Middle frontal gyrus (tissue), 1 donor: ENCODE data around the gene OPCML.

Experiments
- DNase-seq: peaks from one replicate; pipeline ENCODE4 v3.0.0-alpha.2; 2015; ENCODE audit warnings: low spot score; ENCODE audit errors: extremely low spot score

Gene OPCML

GRCh38 chr11:133078591-133079404 is 453.5 kb downstream of the OPCML start:
- DNase-seq = peak; percentile 50

GRCh38 chr11:133078012-133078411 is 454.3 kb downstream of the OPCML start:
- no peak for DNase-seq

GRCh38 chr11:133075351-133075750 is 456.9 kb downstream of the OPCML start:
- DNase-seq = no peak

GRCh38 chr11:133072858-133073582 is 459.3 kb downstream of the OPCML start:
- no peak for DNase-seq

GRCh38 chr11:133072378-133072777 is 459.9 kb downstream of the OPCML start:
- DNase-seq = no peak

DNA sequence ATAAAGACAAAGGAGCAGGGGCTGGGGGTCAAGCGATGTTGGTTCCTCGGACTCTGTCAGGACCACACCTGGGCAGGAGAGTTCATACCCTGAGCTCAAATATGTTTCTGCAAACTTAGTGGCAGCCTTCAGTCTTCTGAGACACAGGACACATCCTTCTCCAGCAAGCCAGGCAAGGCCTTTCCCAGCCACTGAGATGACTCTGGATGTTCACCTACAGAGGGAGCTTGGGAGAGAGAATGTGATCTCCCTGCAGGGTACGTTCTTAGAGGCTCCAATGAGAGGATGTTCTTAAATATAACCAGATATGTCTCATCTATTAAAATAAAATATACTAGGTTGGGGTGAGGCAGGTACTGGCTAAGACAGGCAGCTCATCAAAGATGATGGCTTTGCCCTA is 461.5 kb downstream of the OPCML start:
- no peak for DNase-seq

GRCh38 chr11:133070021-133070713 is 462.1 kb downstream of the OPCML start:
- DNase-seq = no peak

GRCh38 chr11:133065847-133066485 is 466.3 kb downstream of the OPCML start:
- no peak for DNase-seq

DNA sequence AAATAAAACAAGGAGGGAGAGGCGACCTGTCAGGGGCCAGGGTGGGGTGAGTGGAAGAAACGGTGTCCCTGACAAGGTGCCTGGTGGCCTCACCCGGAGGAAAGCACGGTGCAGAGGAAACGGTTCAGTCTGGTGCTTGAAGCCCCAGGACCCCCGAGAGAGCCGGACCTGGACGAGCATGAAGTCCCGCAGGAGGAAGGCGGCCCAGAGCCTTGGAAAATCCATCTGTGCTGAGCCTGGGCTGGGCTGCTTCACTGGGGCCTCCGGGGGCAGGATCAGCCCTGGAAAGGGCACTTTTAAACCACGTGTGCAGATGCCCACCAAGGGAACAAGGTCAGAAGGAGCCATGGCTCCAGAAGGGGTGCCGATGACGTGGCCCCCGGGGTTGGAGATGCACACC is 467.3 kb downstream of the OPCML start:
- no peak for DNase-seq

DNA sequence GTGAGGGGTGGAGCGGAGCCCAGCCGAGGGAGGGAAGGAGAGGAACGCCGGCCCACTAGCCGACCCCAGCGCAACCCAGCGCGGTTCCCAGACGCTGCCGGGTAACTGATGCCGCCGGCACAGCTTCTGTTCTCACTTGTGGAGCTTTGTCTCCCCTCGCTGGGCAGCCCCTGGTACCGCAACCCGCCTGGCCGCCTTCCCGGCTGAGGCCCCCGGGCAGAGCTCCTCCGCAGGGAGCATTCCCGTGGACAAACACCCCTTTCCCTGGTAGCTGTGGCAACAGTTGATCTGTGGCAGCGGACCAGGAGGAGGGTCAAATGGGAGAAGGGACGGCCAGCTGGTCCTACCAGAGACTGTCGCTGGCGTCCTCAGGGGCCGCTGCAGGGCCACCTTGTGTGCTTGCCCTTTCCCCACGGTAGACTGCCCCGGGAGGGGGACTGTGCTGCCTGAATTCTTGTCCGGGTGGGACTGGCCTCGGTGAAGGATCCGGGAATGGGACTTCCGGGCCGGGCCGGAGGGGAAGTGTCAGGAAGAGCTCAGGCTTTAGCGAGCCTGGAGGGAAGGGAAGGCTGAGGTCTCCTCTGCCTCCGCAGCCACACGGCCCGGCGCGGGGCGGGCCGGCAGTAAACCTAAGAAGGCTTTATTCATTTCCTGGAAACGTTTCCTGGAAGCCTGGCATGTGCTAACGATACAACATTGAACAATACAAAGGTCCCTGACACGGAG is 468.0 kb downstream of the OPCML start:
- peak; percentile 33 for DNase-seq

- no peak for DNase-seq
These were observed 473.8 kb downstream of the OPCML start for GRCh38 chr11:133058501-133058900.

- DNase-seq = no peak
These were observed 479.1 kb downstream of the OPCML start for GRCh38 chr11:133053124-133053776.

DNA sequence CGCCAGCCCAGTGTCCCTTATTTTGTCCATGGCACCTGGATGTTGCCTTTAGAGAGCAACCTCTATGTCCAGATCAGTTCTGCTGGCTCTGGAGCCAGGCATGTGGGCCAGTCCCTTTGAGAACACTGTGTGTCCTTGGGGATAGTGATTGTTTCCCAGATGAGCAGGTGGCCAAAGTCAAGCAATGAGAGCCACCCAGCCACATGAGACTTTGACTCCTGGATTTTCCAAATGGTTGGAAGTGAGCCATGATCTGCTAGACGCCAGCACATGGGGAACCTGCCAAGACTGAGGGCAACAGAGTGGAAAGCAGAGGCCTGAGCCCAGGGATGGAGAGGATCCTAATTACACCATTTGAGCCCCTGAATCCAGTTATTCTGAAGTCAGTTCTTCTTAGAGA is 479.8 kb downstream of the OPCML start:
- no peak for DNase-seq

DNA sequence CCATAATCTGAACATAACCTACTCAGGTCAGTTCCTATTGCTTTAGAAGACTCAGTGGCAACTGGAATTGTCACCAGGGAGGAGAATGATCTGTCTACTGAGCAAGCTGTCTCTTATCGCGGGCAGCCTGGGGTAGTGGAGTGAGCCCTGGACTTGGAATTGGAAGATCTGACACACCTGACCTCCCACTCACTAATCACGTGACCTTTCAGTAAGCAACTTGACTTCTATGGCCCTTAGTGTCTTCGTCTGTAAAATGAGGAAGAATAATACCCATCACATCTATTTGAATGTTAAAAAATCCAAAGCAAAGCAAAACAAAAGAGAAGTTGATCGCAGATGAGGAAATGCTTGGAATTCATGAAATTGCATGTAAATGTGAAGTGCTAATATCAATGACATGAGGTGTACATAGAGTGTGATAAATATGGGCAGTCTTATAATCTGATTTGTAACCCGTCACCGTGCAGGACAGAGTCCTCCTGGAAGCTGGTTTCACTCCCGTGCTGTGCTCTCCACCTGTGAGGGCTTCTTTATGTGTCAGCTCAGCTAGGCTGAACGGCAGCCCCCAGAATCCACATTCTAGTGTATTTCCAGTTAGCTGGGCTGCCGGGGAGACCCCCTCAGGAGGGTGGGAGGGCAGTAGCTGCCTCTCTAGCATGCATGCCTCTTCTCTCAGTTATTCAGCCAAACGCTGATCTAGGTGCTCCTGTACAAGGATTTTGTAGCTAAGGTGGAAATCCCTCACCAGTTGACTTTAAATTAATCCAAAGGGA is 482.9 kb downstream of the OPCML start:
- no peak for DNase-seq

GRCh38 chr11:133048270-133048669 is 484.0 kb downstream of the OPCML start:
- no peak for DNase-seq

DNA sequence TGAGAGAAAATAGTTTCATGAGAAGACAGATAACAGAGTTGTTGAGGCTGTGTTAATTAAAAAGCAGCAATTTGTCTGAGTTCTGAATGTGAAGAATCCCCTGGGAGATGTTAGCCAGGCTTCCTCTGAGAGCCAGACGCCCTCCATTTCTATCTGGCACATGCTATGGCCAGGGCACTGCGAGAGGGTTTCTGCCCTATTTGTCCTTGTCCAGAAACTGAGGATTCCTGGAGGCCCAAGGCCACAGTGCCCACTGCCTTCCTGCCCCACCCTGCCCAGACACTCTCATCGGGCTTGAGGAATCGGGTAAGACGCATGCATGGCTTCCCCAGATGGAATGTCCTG is 484.6 kb downstream of the OPCML start:
- no peak for DNase-seq

- DNase-seq = no peak
These were observed 485.1 kb downstream of the OPCML start for GRCh38 chr11:133047036-133047770.

DNA sequence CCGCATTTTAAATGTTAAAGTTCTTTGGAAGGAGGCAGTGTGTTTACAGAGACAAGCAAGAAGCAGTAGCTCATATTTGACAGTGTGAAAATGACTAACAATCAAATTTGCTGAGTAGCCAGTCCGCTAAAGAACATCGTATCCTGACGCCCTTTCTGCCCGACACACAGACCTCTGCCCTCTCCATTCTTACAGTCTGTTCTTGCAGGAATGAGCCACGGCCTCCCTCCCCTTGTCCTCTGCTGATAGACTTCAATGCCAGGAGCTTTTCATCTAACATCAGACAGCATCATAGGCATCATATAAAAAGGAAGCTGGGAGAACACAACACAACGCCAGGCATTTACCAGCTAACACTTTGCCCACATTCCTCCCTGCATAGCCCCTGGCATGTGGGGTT is 486.0 kb downstream of the OPCML start:
- DNase-seq = no peak
